ENCODE results near the gene POLR2E. TPM values are rescaled to one million over a fixed set of nuclear protein-coding genes. Genes with fewer than 3 reads are reported as not detected.

The POLR2E gene
- total and polyA plus RNA-seq, 2 of the 13 experiments (the other 11 are each of a cell fraction or from before 2014, with no cell fraction given): 140 to 272 TPM

GRCh38 chr19:1093811-1094553 lies 1.2 kb downstream of the POLR2E start:
- no TSS peak for BruUV-seq (replicated peaks)
- ChIA-PET POLR2A (interaction anchor here (0.7 to 2.6 kb wide), 9 partner anchors 9 to 68 kb away, joined by 3 to 9 read pairs (median 4); partner anchors contain the start of gene CNN2), CTCF (ENCODE audit: low intra/inter-chr PET ratio, low total read pairs) (no interaction called here)
- Histone ChIP-seq H3K4me2 (ENCODE audit: low read depth, low read length) (peak overlapping the region; percentile 89), H4K20me1 (ENCODE audit: insufficient read depth, low read length) (peaks cover 16% of the 10 kb centered on the region), H3K27me3 (ENCODE audit: control insufficient read depth in 1 of 2, insufficient read depth in 2 of 2, low read length in 2 of 2) (no peaks in the 10 kb centered on the region; a peak in 1 of 5 replicates), H3K27ac (ENCODE audit: extremely low read length, insufficient read depth, low read length) (peak overlapping the region; percentile 57), H3K4me1 (ENCODE audit: insufficient read depth, low read length) (peaks cover 43% of the 10 kb centered on the region), H3K36me3 (replicated peaks in 1 of 2; ENCODE audit: control insufficient read depth in 1 of 2, insufficient read depth in 2 of 2, low read length in 2 of 2) (peaks cover 12 to 28% of the 10 kb centered on the region in 2 experiments), H3K4me3 (replicated peaks in 1 of 3; ENCODE audit: insufficient read depth in 1 of 3, low read depth in 2 of 3, low read length in 3 of 3) (peak overlapping the region; percentile 91 to 99 (median 97)), H3K79me2 (ENCODE audit: insufficient read depth, low read length) (peaks cover 30% of the 10 kb centered on the region), H3K9me3 (ENCODE audit: low read length) (no peaks in the 10 kb centered on the region), H3K9ac (ENCODE audit: insufficient read depth, low read depth, low read length) (peak overlapping the region; percentile 92), H2AFZ (ENCODE audit: low read length) (no peak overlapping the region)
- DNase-seq (ENCODE audit: low spot score): peak; percentile 29
- in situ Hi-C loops (cut with HindIII; ENCODE audit: extremely low pct_ligation_motif_present, low pct_unique_long_range_greater_than_20kb): no loop called here
- no peak for FAIRE-seq
- peak; percentile 4 for ATAC-seq
- intact Hi-C loops (cut with micrococcal nuclease; ENCODE audit: unreplicated experiment): no loop called here
- under 1% methylated on average over 26 of the region's 32 CpGs for WGBS (ENCODE audit: low lambda C conversion rate)
- TF ChIP-seq, protein P1, sequence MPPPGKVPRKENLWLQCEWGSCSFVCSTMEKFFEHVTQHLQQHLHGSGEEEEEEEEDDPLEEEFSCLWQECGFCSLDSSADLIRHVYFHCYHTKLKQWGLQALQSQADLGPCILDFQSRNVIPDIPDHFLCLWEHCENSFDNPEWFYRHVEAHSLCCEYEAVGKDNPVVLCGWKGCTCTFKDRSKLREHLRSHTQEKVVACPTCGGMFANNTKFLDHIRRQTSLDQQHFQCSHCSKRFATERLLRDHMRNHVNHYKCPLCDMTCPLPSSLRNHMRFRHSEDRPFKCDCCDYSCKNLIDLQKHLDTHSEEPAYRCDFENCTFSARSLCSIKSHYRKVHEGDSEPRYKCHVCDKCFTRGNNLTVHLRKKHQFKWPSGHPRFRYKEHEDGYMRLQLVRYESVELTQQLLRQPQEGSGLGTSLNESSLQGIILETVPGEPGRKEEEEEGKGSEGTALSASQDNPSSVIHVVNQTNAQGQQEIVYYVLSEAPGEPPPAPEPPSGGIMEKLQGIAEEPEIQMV (CRISPR knock-in tag; IDR thresholded peaks at IDR 0.05; ENCODE audit: low read depth): no peak
- TF ChIP-seq, protein P2, sequence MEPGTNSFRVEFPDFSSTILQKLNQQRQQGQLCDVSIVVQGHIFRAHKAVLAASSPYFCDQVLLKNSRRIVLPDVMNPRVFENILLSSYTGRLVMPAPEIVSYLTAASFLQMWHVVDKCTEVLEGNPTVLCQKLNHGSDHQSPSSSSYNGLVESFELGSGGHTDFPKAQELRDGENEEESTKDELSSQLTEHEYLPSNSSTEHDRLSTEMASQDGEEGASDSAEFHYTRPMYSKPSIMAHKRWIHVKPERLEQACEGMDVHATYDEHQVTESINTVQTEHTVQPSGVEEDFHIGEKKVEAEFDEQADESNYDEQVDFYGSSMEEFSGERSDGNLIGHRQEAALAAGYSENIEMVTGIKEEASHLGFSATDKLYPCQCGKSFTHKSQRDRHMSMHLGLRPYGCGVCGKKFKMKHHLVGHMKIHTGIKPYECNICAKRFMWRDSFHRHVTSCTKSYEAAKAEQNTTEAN (CRISPR knock-in tag; conservative IDR thresholded peaks at IDR 0.05): no peak
- no peak for TF ChIP-seq ZNF10 (CRISPR knock-in tag; IDR thresholded peaks at IDR 0.05; ENCODE audit: borderline replicate concordance, low read depth)
- TF ChIP-seq ZNF788 (CRISPR knock-in tag; IDR thresholded peaks at IDR 0.05; ENCODE audit: borderline replicate concordance): no peak
- no peak for TF ChIP-seq ZBTB1 (CRISPR knock-in tag; IDR thresholded peaks at IDR 0.05; ENCODE audit: borderline replicate concordance)
- TF ChIP-seq ZNF354B (CRISPR knock-in tag; IDR thresholded peaks at IDR 0.05): no peak
- TF ChIP-seq, protein P3, sequence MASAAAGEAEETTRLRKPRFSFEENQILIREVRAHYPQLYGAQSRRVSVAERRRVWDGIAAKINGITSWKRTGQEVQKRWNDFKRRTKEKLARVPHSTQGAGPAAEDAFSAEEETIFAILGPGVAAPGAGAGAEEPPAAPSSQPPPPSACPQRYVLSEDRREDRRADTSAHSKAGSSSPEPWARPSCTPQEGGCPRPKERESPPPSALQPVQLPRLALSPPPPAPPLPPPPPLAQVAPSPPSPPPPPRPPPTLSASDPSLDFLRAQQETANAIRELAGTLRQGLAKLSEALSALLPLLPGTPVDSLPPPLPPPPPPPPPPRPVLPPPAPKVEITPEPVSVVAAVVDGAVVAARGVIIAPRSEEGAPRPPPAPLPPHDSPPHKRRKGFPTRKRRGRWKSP (CRISPR knock-in tag; IDR thresholded peaks at IDR 0.05): no peak
- TF ChIP-seq, protein P4, sequence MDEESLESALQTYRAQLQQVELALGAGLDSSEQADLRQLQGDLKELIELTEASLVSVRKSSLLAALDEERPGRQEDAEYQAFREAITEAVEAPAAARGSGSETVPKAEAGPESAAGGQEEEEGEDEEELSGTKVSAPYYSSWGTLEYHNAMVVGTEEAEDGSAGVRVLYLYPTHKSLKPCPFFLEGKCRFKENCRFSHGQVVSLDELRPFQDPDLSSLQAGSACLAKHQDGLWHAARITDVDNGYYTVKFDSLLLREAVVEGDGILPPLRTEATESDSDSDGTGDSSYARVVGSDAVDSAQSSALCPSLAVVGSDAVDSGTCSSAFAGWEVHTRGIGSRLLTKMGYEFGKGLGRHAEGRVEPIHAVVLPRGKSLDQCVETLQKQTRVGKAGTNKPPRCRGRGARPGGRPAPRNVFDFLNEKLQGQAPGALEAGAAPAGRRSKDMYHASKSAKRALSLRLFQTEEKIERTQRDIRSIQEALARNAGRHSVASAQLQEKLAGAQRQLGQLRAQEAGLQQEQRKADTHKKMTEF (CRISPR knock-in tag; IDR thresholded peaks at IDR 0.05): peak; percentile 44; the same call in 1 of the 2 replicates
- TF ChIP-seq ZXDC (CRISPR knock-in tag; IDR thresholded peaks at IDR 0.05): no peak
- no peak for TF ChIP-seq ATF5 (CRISPR knock-in tag; IDR thresholded peaks at IDR 0.05; ENCODE audit: low read depth)
- TF ChIP-seq HMG20A (CRISPR knock-in tag; IDR thresholded peaks at IDR 0.05; ENCODE audit: borderline replicate concordance): no peak
- TF ChIP-seq E2F1 (CRISPR knock-in tag; IDR thresholded peaks at IDR 0.05): no peak
